H1 (cell line): Measurements from ENCODE around the gene GRK5. TPM values are rescaled to one million over a fixed set of nuclear protein-coding genes. Genes with fewer than 3 reads are reported as not detected.

Source experiments
- CTCF ChIA-PET: fragments of 300-600 bp; sonication (Branson Sonifier 250); formaldehyde crosslinking; loops from one replicate; lab custom pipeline; 2021; ENCODE audit not compliant: partially characterized antibody; lab: Charles Lee
- POLR2A ChIA-PET: fragments of 300-600 bp; sonication (Branson Sonifier 250); formaldehyde crosslinking; loops from one replicate; lab custom pipeline; 2021; ENCODE audit warnings: inconsistent platforms; ENCODE audit not compliant: partially characterized antibody; lab: Charles Lee
- DNase-seq, 2 experiments: peaks; one replicate each; pipeline versions ENCODE4 v3.0.0 to v3.0.0-alpha.2; 2010 to 2022; ENCODE audit warnings: low spot score in 2 of 2, low read depth in 1 of 2, mixed read lengths in 1 of 2
- FAIRE-seq: peaks from 2 replicates; lab custom pipeline; 2011; peaks lifted over from hg19 to GRCh38; lab: Jason Lieb, UNC
- H2AFZ ChIP-seq: 2 replicates; pipeline ENCODE4 v1.8.1; 2012; ENCODE audit warnings: low read length, inconsistent platforms
- H2AK5ac ChIP-seq: 2 replicates; pipeline ENCODE4 v1.6.1; 2013; ENCODE audit warnings: low read depth, low read length
- H2BK120ac ChIP-seq: replicated peaks from 2 replicates; pipeline ENCODE3; 2013; ENCODE audit warnings: low read depth, low read length, inconsistent platforms
- H2BK12ac ChIP-seq: 2 replicates; pipeline ENCODE4 v1.6.1; 2013; ENCODE audit warnings: low read depth, low read length
- H2BK15ac ChIP-seq: 2 replicates; pipeline ENCODE4 v1.6.1; 2013; ENCODE audit warnings: low read length
- H2BK20ac ChIP-seq: 2 replicates; pipeline ENCODE4 v1.6.1; 2013; ENCODE audit warnings: low read length
- H2BK5ac ChIP-seq: 2 replicates; pipeline ENCODE4 v1.6.1; 2013; ENCODE audit warnings: low read depth, low read length
- H3K14ac ChIP-seq: 2 replicates; pipeline ENCODE4 v1.6.1; 2013; ENCODE audit warnings: inconsistent platforms; ENCODE audit not compliant: insufficient read length
- H3K18ac ChIP-seq: 2 replicates; pipeline ENCODE4 v1.6.1; 2013; ENCODE audit warnings: low read length; ENCODE audit errors: extremely low read depth
- H3K23ac ChIP-seq: 2 replicates; pipeline ENCODE4 v1.6.1; 2013; ENCODE audit warnings: inconsistent platforms; ENCODE audit not compliant: insufficient read length
- H3K23me2 ChIP-seq: 2 replicates; pipeline ENCODE4 v1.6.1; 2013; ENCODE audit warnings: low read depth, low read length
- H3K27ac ChIP-seq: 2 replicates; pipeline ENCODE4 v1.6.1; 2011; ENCODE audit warnings: low read depth, low read length, inconsistent platforms
- H3K27me3 ChIP-seq, 4 experiments: replicated peaks in 1 of 4; 1 replicate in 1 of 4; 2 replicates in 3 of 4; pipeline versions ENCODE4 v1.6.1 to v1.8.1; 2011 to 2013; ENCODE audit warnings: low read length in 3 of 4, mild to moderate bottlenecking in 3 of 4, inconsistent platforms in 2 of 4, mixed read lengths in 2 of 4, moderate library complexity in 1 of 4; ENCODE audit not compliant: control insufficient read depth in 3 of 4, insufficient read depth in 3 of 4; ENCODE audit errors: extremely low read depth in 1 of 4
- H3K36me3 ChIP-seq, 4 experiments: 2 replicates each; pipeline versions ENCODE4 v1.6.1 to v1.8.1; 2011 to 2013; ENCODE audit warnings: mild to moderate bottlenecking in 4 of 4, low read length in 3 of 4, moderate library complexity in 2 of 4, control low read depth in 1 of 4, inconsistent platforms in 1 of 4; ENCODE audit not compliant: insufficient read depth in 4 of 4, control insufficient read depth in 2 of 4
- H3K4ac ChIP-seq: replicated peaks from 2 replicates; pipeline ENCODE3; 2013; ENCODE audit warnings: low read length, low read depth, mixed read lengths, inconsistent platforms; ENCODE audit not compliant: insufficient read length
- H3K4me1 ChIP-seq, 4 experiments: replicated peaks in 1 of 4; 1 replicate in 1 of 4; 2 replicates in 3 of 4; pipeline versions ENCODE4 v1.6.1 to v1.8.1; 2011 to 2013; ENCODE audit warnings: low read length in 3 of 4, inconsistent platforms in 2 of 4, mixed read lengths in 1 of 4; ENCODE audit not compliant: insufficient read depth in 4 of 4, control insufficient read depth in 3 of 4
- H3K4me2 ChIP-seq, 2 experiments: 2 replicates each; pipeline versions ENCODE4 v1.6.1 to v1.8.1; 2011 to 2013; ENCODE audit warnings: low read depth in 2 of 2, low read length in 2 of 2, control low read depth in 1 of 2, inconsistent platforms in 1 of 2, mild to moderate bottlenecking in 1 of 2; ENCODE audit not compliant: insufficient read depth in 1 of 2
- H3K4me3 ChIP-seq, 4 experiments: fragments of 200-600, 300-600 bp in 1 of 4; sonication (generic), shearing (Covaris generic), sonication (Bioruptor Twin) in 1 of 4; 2 replicates each; pipeline versions ENCODE4 v1.5.1 to v1.8.1; 2011 to 2016; ENCODE audit warnings: low read length in 4 of 4, low read depth in 3 of 4, control low read depth in 2 of 4, inconsistent platforms in 2 of 4, mild to moderate bottlenecking in 2 of 4, mixed read lengths in 1 of 4, moderate library complexity in 1 of 4; ENCODE audit not compliant: insufficient read depth in 2 of 4; ENCODE audit errors: extremely low read depth in 1 of 4
- H3K56ac ChIP-seq: replicated peaks from 2 replicates; pipeline ENCODE3; 2013; ENCODE audit warnings: low read depth, mild to moderate bottlenecking, mixed read lengths, low read length, inconsistent platforms; ENCODE audit not compliant: insufficient read length
- H3K79me1 ChIP-seq: 2 replicates; pipeline ENCODE4 v1.6.1; 2013; ENCODE audit warnings: low read depth, low read length, control low read depth
- H3K79me2 ChIP-seq, 2 experiments: 2 replicates each; pipeline versions ENCODE4 v1.6.1 to v1.8.1; 2012 to 2013; ENCODE audit warnings: low read length in 2 of 2, mild to moderate bottlenecking in 2 of 2, inconsistent platforms in 1 of 2; ENCODE audit not compliant: insufficient read depth in 2 of 2, control insufficient read depth in 1 of 2
- H3K9ac ChIP-seq, 4 experiments: replicated peaks in 1 of 4; 1 replicate in 1 of 4; 2 replicates in 3 of 4; pipeline versions ENCODE4 v1.6.1 to v1.8.1; 2011 to 2013; ENCODE audit warnings: low read depth in 3 of 4, low read length in 3 of 4, control low read depth in 2 of 4, mild to moderate bottlenecking in 2 of 4, moderate library complexity in 2 of 4, inconsistent platforms in 1 of 4; ENCODE audit errors: extremely low read depth in 1 of 4
- H3K9me3 ChIP-seq, 2 experiments: 2 replicates each; pipeline versions ENCODE4 v1.6.1 to v1.8.1; 2012 to 2013; ENCODE audit warnings: mild to moderate bottlenecking in 2 of 2, moderate library complexity in 2 of 2, control low read depth in 1 of 2, inconsistent platforms in 1 of 2, low read depth in 1 of 2, low read length in 1 of 2, mixed read lengths in 1 of 2; ENCODE audit not compliant: insufficient read depth in 2 of 2
- H4K20me1 ChIP-seq, 2 experiments: replicated peaks in 1 of 2; 2 replicates each; pipeline versions ENCODE3 to v1.8.1; 2011 to 2013; ENCODE audit warnings: inconsistent platforms in 2 of 2, low read length in 2 of 2, mild to moderate bottlenecking in 1 of 2; ENCODE audit not compliant: insufficient read depth in 2 of 2, control insufficient read depth in 1 of 2
- H4K5ac ChIP-seq: 2 replicates; pipeline ENCODE4 v1.6.1; 2013; ENCODE audit warnings: low read length, low read depth, mixed read lengths, inconsistent platforms; ENCODE audit not compliant: insufficient read length
- H4K8ac ChIP-seq: 2 replicates; pipeline ENCODE4 v1.8.0; 2013; ENCODE audit warnings: mild to moderate bottlenecking, moderate library complexity, low read length, inconsistent platforms; ENCODE audit not compliant: insufficient read depth; ENCODE audit errors: extremely low read depth
- H4K91ac ChIP-seq: replicated peaks from 2 replicates; pipeline ENCODE3; 2013; ENCODE audit warnings: low read length, mixed read lengths, inconsistent platforms; ENCODE audit not compliant: insufficient read length
- CHD2 ChIP-seq: IDR thresholded peaks from 2 replicates; pipeline ENCODE4 v1.6.1; 2012; ENCODE audit warnings: low read length, improper control_type of control experiment
- CREB1 ChIP-seq: IDR thresholded peaks from 2 replicates; pipeline ENCODE4 v1.6.1; 2012; ENCODE audit warnings: inconsistent platforms
- CTBP2 ChIP-seq: IDR thresholded peaks from 2 replicates; pipeline ENCODE4 v1.7.0; 2011; ENCODE audit warnings: borderline replicate concordance, mild to moderate bottlenecking, moderate library complexity, mixed read lengths, low read length; ENCODE audit not compliant: insufficient read depth, insufficient read length
- E2F6 ChIP-seq: IDR thresholded peaks from 2 replicates; pipeline ENCODE4 v1.6.1; 2012; ENCODE audit warnings: inconsistent platforms
- GABPA ChIP-seq: IDR thresholded peaks from 2 replicates; pipeline ENCODE4 v1.6.1; 2011; ENCODE audit warnings: mild to moderate bottlenecking, low read length, moderate library complexity, borderline replicate concordance; ENCODE audit not compliant: insufficient read depth
- JUND ChIP-seq: IDR thresholded peaks from 2 replicates; pipeline ENCODE4 v1.6.1; 2011; ENCODE audit warnings: mild to moderate bottlenecking, improper control_type of control experiment, low read length
- PHF8 ChIP-seq: fragments of 200-600 bp; sonication (generic); conservative IDR thresholded peaks from 2 replicates; pipeline ENCODE4 v1.7.1; 2012; ENCODE audit warnings: low read depth, mild to moderate bottlenecking, inconsistent platforms, low read length, moderate library complexity
- POLR2A ChIP-seq, 2 experiments: IDR thresholded peaks; 1 replicate in 1 of 2; 2 replicates in 1 of 2; pipeline ENCODE4 v1.6.1; 2011; ENCODE audit warnings: low read depth in 2 of 2, low read length in 2 of 2, mild to moderate bottlenecking in 2 of 2; ENCODE audit errors: control extremely low read depth in 1 of 2
- RAD21 ChIP-seq, 2 experiments: IDR thresholded peaks in 1 of 2; conservative IDR thresholded peaks in 1 of 2; 2 replicates each; pipeline ENCODE4 v1.6.1; 2011; ENCODE audit warnings: low read depth in 2 of 2, low read length in 2 of 2, improper control_type of control experiment in 1 of 2, inconsistent platforms in 1 of 2, mild to moderate bottlenecking in 1 of 2, moderate library complexity in 1 of 2
- SP1 ChIP-seq: IDR thresholded peaks from 2 replicates; pipeline ENCODE4 v1.6.1; 2011; ENCODE audit warnings: low read depth, low read length
- SP2 ChIP-seq: IDR thresholded peaks from 2 replicates; pipeline ENCODE4 v1.6.1; 2012; ENCODE audit warnings: mild to moderate bottlenecking, low read length, inconsistent platforms
- SUZ12 ChIP-seq: fragments of 200-600 bp; sonication (generic); IDR thresholded peaks from 2 replicates; pipeline ENCODE4 v1.6.1; 2012; ENCODE audit warnings: mild to moderate bottlenecking, inconsistent platforms, low read length, moderate library complexity, mixed read lengths
- TAF7 ChIP-seq: optimal IDR thresholded peaks from 2 replicates; pipeline ENCODE3; 2011; ENCODE audit warnings: low read depth, mild to moderate bottlenecking, inconsistent platforms, low read length, moderate library complexity, borderline replicate concordance
- WGBS, 2 experiments: shearing (Covaris generic) in 1 of 2; methylation state at CpG; one replicate each; pipeline versions ENCODE4 v1.1.6 to v1.1.7; 2013 to 2015; ENCODE audit warnings: low lambda C conversion rate in 2 of 2, mixed read lengths in 2 of 2, inconsistent platforms in 1 of 2, low coverage in 1 of 2, missing lambda C conversion rate in 1 of 2; ENCODE audit not compliant: insufficient replicate concordance in 2 of 2, insufficient coverage in 1 of 2, insufficient read length in 1 of 2; ENCODE audit errors: extremely low coverage in 1 of 2, missing lambda C conversion rate in 1 of 2; 5-methylcytosine and 5-hydroxymethylcytosine counted together
- polyA plus RNA-seq, 7 experiments: library from polyadenylated mRNA; depleted of rRNA in 3 of 7; stranded (reverse) in 5 of 7; unstranded in 2 of 7; fragments of >200 nt in 5 of 7; fragments of 200-250 nt in 2 of 7; gene quantifications; 1 replicate in 5 of 7; 2 replicates in 1 of 7; 4 replicates in 1 of 7; pipeline versions ENCODE4 v1.2.1 to v1.2.3, GENCODE V29; 2011 to 2013; ENCODE audit warnings: missing spikeins in 2 of 7, mixed read lengths in 2 of 7
- total RNA-seq: library from RNA; stranded (reverse); fragmentation: NEBNext Ultra II Directional; extraction: Animal tissue kit (Norgen Biotek cat#: 25700); gene quantifications from 2 replicates; pipeline ENCODE4 v1.2.1, GENCODE V29; 2021
- TF ChIP-seq, protein P1 (sequence below): IDR thresholded peaks from 2 replicates; pipeline ENCODE4 v1.6.1; 2012; ENCODE audit warnings: inconsistent platforms

GRK5 gene
- total and polyA plus RNA-seq, 2 of the 8 experiments (the other 6 are each of a cell fraction or from before 2014, with no cell fraction given), result 0.54 to 2.5 TPM

- no peak overlapping the region for H3K4me2 ChIP-seq
- ChIA-PET POLR2A (no interaction called here), CTCF (interaction anchor here (0.9 kb wide), 1 partner anchor 252 kb away, joined by 4 read pairs; no protein-coding TSS in a partner anchor)
- no peak overlapping the region for H3K14ac ChIP-seq
- no peaks in the 10 kb centered on the region for H3K79me2 ChIP-seq
- H3K23ac ChIP-seq, result no peak overlapping the region
- no peaks in the 10 kb centered on the region; a peak in 1 of 7 replicates for H3K4me1 ChIP-seq
- peaks cover 0 to 9% (median 3%) of the 10 kb centered on the region in 4 experiments; a peak in 4 of 7 replicates for H3K27me3 ChIP-seq
- DNase-seq, result no peak
- no peak overlapping the region for H2BK12ac ChIP-seq
- H2AFZ ChIP-seq, result no peak overlapping the region
- no peak overlapping the region for H4K8ac ChIP-seq
- H4K5ac ChIP-seq, result no peak overlapping the region
- no peak overlapping the region for H3K56ac ChIP-seq
- no peak overlapping the region for H3K4ac ChIP-seq
- no peak overlapping the region for H3K27ac ChIP-seq
- H3K4me3 ChIP-seq, result no peak overlapping the region
- H3K9me3 ChIP-seq, result no peaks in the 10 kb centered on the region
- H3K79me1 ChIP-seq, result no peaks in the 10 kb centered on the region
- H2BK120ac ChIP-seq, result no peak overlapping the region
- no peak overlapping the region for H2AK5ac ChIP-seq
- peaks cover 7% of the 10 kb centered on the region; the same call in 1 of the 2 replicates for H3K23me2 ChIP-seq
- H2BK15ac ChIP-seq, result no peak overlapping the region
- no peak for FAIRE-seq
- H3K36me3 ChIP-seq, result no peaks in the 10 kb centered on the region
- H4K20me1 ChIP-seq, result no peaks in the 10 kb centered on the region
- no peak overlapping the region for H3K18ac ChIP-seq
- no peak overlapping the region for H4K91ac ChIP-seq
- no peak overlapping the region for H2BK20ac ChIP-seq
- no peak overlapping the region for H2BK5ac ChIP-seq
- WGBS, 2 experiments, result 88% methylated on average over 2 of the region's 3 CpGs; no CpG with 5 or more reads in 1 of the 2 experiments
- no peak overlapping the region for H3K9ac ChIP-seq
- TF ChIP-seq SP1 (no peak), SUZ12 (no peak), PHF8 (no peak), SP2 (no peak), JUND (no peak), E2F6 (no peak), POLR2A (IDR thresholded peaks at IDR 0.05; ENCODE audit: control extremely low read depth in 1 of 2, low read depth in 2 of 2, low read length in 2 of 2) (no peak), CREB1 (no peak), CTBP2 (no peak), TAF7 (no peak), GABPA (no peak), CHD2 (no peak), RAD21 (IDR thresholded peaks at IDR 0.05 in 1 of 2, conservative IDR thresholded peaks at IDR 0.05 in 1 of 2; ENCODE audit: low read depth in 2 of 2, low read length in 2 of 2) (no peak)
- TF ChIP-seq, protein P1, sequence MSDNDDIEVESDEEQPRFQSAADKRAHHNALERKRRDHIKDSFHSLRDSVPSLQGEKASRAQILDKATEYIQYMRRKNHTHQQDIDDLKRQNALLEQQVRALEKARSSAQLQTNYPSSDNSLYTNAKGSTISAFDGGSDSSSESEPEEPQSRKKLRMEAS, result no peak
Observed at GRCh38 chr10:119461380-119461779, 254.0 kb downstream of the GRK5 start.
